ENCODE data around the gene GGT5. TPM values are rescaled to one million over a fixed set of nuclear protein-coding genes. Genes with fewer than 3 reads are reported as not detected.
A peak's percentile ranks its signal among the peaks of the same experiment; 100 is the strongest.
"Not testable (repeated sequence)": the region's sequence is repeated elsewhere in the genome, so short reads cannot be mapped to it uniquely, and the experiment has no call there.

Gene GGT5
- total RNA-seq, 1 donor from 2014 or later: 24.3 TPM

GRCh38 chr22:24206460-24207263 is 38.2 kb downstream of the GGT5 start:
- not testable (repeated sequence) for DNase-seq (ENCODE audit: extremely low read depth, low read depth, low spot score)

- no peak for DNase-seq (ENCODE audit: extremely low read depth, low read depth, low spot score)
Measured at GRCh38 chr22:24205438-24206195, 39.3 kb downstream of the GGT5 start.

GRCh38 chr22:24203856-24204255 is 41.0 kb downstream of the GGT5 start:
- not testable (repeated sequence) for DNase-seq (ENCODE audit: extremely low read depth, low read depth, low spot score)

GRCh38 chr22:24201681-24202614 is 42.9 kb downstream of the GGT5 start:
- DNase-seq (ENCODE audit: extremely low read depth, low read depth, low spot score): no peak

GRCh38 chr22:24200619-24201212 is 44.2 kb downstream of the GGT5 start:
- DNase-seq (ENCODE audit: extremely low read depth, low read depth, low spot score): peak; percentile 54

GRCh38 chr22:24198682-24199052 is 46.2 kb downstream of the GGT5 start:
- no peak for DNase-seq (ENCODE audit: extremely low read depth, low read depth, low spot score)

- DNase-seq (ENCODE audit: extremely low read depth, low read depth, low spot score): no peak
Measured at GRCh38 chr22:24191893-24192292, 53.0 kb downstream of the GGT5 start.

- no peak for DNase-seq (ENCODE audit: extremely low read depth, low read depth, low spot score)
Measured at GRCh38 chr22:24191381-24191841, 53.5 kb downstream of the GGT5 start.

GRCh38 chr22:24190596-24191208 is 54.2 kb downstream of the GGT5 start:
- no peak for DNase-seq (ENCODE audit: extremely low read depth, low read depth, low spot score)

- DNase-seq (ENCODE audit: extremely low read depth, low read depth, low spot score): no peak
Measured at GRCh38 chr22:24190159-24190540, 54.7 kb downstream of the GGT5 start.

GRCh38 chr22:24189249-24190158 is 55.4 kb downstream of the GGT5 start:
- no peak for DNase-seq (ENCODE audit: extremely low read depth, low read depth, low spot score)

GRCh38 chr22:24188705-24189248 is 56.1 kb downstream of the GGT5 start:
- no peak for DNase-seq (ENCODE audit: extremely low read depth, low read depth, low spot score)

GRCh38 chr22:24187731-24188644 is 56.9 kb downstream of the GGT5 start:
- DNase-seq (ENCODE audit: extremely low read depth, low read depth, low spot score): no peak

GRCh38 chr22:24186892-24187670 is 57.8 kb downstream of the GGT5 start:
- DNase-seq (ENCODE audit: extremely low read depth, low read depth, low spot score): no peak

GRCh38 chr22:24186352-24186740 is 58.5 kb downstream of the GGT5 start:
- no peak for DNase-seq (ENCODE audit: extremely low read depth, low read depth, low spot score)

- DNase-seq (ENCODE audit: extremely low read depth, low read depth, low spot score): no peak
Measured at GRCh38 chr22:24185501-24186351, 59.2 kb downstream of the GGT5 start.
